Right cardiac atrium (tissue), 5 donors: ENCODE measurements around the gene IFIH1. TPM values are rescaled to one million over a fixed set of nuclear protein-coding genes. Genes with fewer than 3 reads are reported as not detected.

Experiments used
- ATAC-seq, 2 donors: fragments of 200-7000 bp; cut with Tn5 transposase; one replicate each; pipeline versions ENCODE4 v1.8.0 to v1.9.1; 2020; ENCODE audit warnings: moderate library complexity in 2 of 2, mild to moderate bottlenecking in 1 of 2
- DNase-seq, 3 donors: peaks; one replicate each; pipeline ENCODE4 v3.0.0-alpha.2; 2020
- H3K27ac ChIP-seq: one replicate; pipeline ENCODE4 v1.5.1; 2013; ENCODE audit warnings: mild to moderate bottlenecking, low read length, control low read depth, moderate library complexity
- H3K27me3 ChIP-seq: one replicate; pipeline ENCODE4 v1.6.1; 2013; ENCODE audit not compliant: control insufficient read depth, insufficient read depth
- H3K4me1 ChIP-seq: one replicate; pipeline ENCODE4 v1.6.1; 2013; ENCODE audit warnings: low read length; ENCODE audit not compliant: control insufficient read depth, insufficient read depth
- H3K4me3 ChIP-seq: one replicate; pipeline ENCODE4 v1.5.1; 2013; ENCODE audit warnings: low read length, control low read depth
- H3K9me3 ChIP-seq: one replicate; pipeline ENCODE4 v1.6.1; 2013; ENCODE audit warnings: low read length; ENCODE audit not compliant: control insufficient read depth
- WGBS: extraction: QIAGEN DNeasy Blood & Tissue Kit; methylation state at CpG from one replicate; pipeline ENCODE4 v1.1.7; 2013; 5-methylcytosine and 5-hydroxymethylcytosine counted together
- intact Hi-C, 4 donors: fragments of 100-400 bp; cut with DNase I; formaldehyde crosslinking; loops; one replicate each; pipeline versions ENCODE4 v1.11.0 to v1.14.0; 2022 to 2023
- polyA plus RNA-seq: library from polyadenylated mRNA; stranded (reverse); fragments of 200-250 nt; gene quantifications from one replicate; pipeline ENCODE4 v1.2.3, GENCODE V29; 2013
- total RNA-seq, 4 donors: library from RNA; stranded (reverse); fragmentation: NEBNext Ultra II Directional; extraction: Animal tissue kit (Norgen Biotek cat#: 25700); gene quantifications; one replicate each; pipeline ENCODE4 v1.2.1, GENCODE V29; 2021
- donor health status: healthy with polysubstance abuse.
- donor health status: DM: no; HTN: yes; CAD: no.
- donor health status: DM: no; HTN: no; CAD: no.
- donor health status: DM: no; HTN: yes; CAD: no; lungs with severe emphysema.
- donor health status: DM: yes; HTN: yes; CAD: no.

IFIH1 gene
- total and polyA plus RNA-seq, 5 donors, result 6.6 to 11.8 (median 10.0) TPM

DNA sequence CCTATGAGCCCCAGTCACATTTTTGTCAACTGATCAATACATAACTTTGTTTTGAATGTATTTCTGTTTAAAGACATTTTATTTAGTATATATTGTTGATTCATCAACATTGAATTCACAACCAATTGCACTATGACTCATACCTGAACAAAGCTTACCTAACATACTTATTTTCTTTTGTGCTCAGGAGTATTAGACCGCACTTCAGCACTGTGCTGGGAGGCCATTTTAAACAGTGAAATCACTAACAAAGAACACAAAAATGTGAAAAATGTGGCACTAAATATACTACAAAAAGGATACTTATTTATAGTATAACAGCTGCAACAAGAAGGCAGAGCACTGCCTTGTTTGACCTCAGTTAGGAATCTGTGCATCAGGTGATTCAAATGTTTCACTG lies 12.4 kb upstream of the IFIH1 start:
- intact Hi-C loops, result no loop called here
- WGBS, result 97% methylated on average over 1 of the region's 1 CpG
- DNase-seq (no peak), ATAC-seq (no peak)
- Histone ChIP-seq H3K4me3 (no peak overlapping the region), H3K9me3 (no peaks in the 10 kb centered on the region), H3K27me3 (no peaks in the 10 kb centered on the region), H3K27ac (no peak overlapping the region), H3K4me1 (no peaks in the 10 kb centered on the region)

GRCh38 chr2:162328424-162329157 lies 10.1 kb upstream of the IFIH1 start:
- WGBS, result 87% methylated on average over 12 of the region's 12 CpGs
- no peaks in the 10 kb centered on the region for H3K9me3 ChIP-seq
- ATAC-seq, result no peak

DNA sequence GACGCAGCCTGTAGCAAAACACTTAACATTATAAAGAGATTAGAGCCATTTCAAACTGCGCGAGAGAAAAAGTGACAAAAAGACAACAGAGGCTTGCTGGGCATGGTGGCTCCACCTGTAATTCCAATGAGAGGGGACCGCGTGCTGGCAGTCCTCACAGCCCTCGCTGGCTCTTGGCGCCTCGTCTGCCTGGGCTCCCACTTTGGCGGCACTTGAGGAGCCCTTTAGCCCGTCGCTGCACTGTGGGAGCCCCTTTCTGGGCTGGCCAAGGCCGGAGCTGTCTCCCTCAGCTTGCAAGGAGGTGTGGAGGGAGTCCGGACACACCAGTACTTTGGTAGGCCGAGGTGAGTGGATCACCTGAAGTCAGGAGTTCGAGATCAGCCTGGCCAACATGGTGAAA lies 9.3 kb upstream of the IFIH1 start:
- DNase-seq, result peak in 1 of 3 donors; percentile 38
- intact Hi-C loops, result no loop called here
- H3K9me3 ChIP-seq, result no peaks in the 10 kb centered on the region
- no peaks in the 10 kb centered on the region for H3K27me3 ChIP-seq
- no peaks in the 10 kb centered on the region for H3K4me1 ChIP-seq
- no peak overlapping the region for H3K4me3 ChIP-seq
- H3K27ac ChIP-seq, result no peak overlapping the region
- ATAC-seq, result no peak
- 95% methylated on average over 15 of the region's 15 CpGs for WGBS

More at GRCh38 chr2:162328424-162329157, 10.1 kb upstream of the IFIH1 start:
- Histone ChIP-seq H3K27ac (no peak overlapping the region), H3K4me3 (no peak overlapping the region), H3K27me3 (no peaks in the 10 kb centered on the region), H3K4me1 (no peaks in the 10 kb centered on the region)
- no peak for DNase-seq
- intact Hi-C loops, result no loop called here

- no peak for ATAC-seq
- H3K4me1 ChIP-seq, result no peaks in the 10 kb centered on the region
- DNase-seq, result no peak
- no peaks in the 10 kb centered on the region for H3K9me3 ChIP-seq
- intact Hi-C loops, result no loop called here
- no peak overlapping the region for H3K4me3 ChIP-seq
- 57% methylated on average over 5 of the region's 5 CpGs for WGBS
- no peak overlapping the region for H3K27ac ChIP-seq
- H3K27me3 ChIP-seq, result no peaks in the 10 kb centered on the region
Measured at GRCh38 chr2:162327134-162327769, 8.8 kb upstream of the IFIH1 start.

DNA sequence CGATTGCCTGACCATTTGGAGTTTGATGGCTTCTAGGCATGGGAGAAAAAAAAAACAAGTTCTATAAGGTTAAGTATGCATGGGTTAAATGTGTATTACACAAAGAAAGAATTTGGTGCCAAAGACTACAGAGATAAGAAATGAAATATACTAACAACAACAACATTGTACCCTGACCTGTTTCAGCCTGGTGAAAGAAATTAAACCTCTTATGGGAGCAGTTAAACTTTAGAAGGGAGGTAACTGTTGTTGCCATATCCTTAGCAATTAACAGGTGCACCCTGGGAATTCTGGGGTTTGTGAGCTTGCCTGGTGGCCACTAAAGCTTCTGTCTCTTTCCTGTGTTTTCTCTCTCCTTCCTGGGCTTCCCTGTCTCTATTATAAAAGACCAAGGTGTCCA lies 6.5 kb upstream of the IFIH1 start:
- Histone ChIP-seq H3K27me3 (no peaks in the 10 kb centered on the region), H3K27ac (no peak overlapping the region), H3K9me3 (no peaks in the 10 kb centered on the region), H3K4me1 (no peaks in the 10 kb centered on the region), H3K4me3 (no peak overlapping the region)
- intact Hi-C loops, result no loop called here
- ATAC-seq (no peak), DNase-seq (no peak)
- WGBS, result 93% methylated on average over 1 of the region's 1 CpG

DNA sequence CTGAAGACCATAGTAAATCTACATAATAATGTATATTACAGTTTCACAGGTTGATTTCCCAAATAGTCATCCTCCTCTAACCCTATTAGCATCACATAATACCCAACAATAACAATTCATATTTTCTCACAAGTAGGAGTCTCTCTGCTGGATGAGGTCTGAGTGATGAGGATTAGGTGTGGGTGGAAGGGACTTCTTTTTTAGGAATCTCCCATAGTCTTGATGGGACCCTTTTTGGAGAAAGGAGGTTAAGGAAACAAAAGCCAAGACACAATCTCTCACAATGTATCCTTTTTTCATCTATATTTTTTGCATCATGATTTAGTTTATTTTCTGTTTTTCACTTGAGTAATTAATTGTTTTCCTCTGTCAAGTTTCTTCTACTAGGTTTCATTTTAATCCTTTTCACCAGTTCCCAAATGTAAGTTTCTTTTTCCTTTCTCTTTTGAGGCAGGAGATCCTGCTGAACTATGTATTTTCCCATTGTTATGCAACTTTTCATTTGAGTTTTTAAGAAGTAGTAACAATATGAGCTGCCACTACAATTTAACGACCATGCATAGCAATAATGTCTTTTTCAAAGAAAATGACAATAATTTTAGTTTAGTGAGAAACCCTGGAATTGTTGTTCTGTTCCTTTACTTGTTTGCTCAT lies 2.5 kb upstream of the IFIH1 start:
- intact Hi-C loops, result no loop called here
- H3K9me3 ChIP-seq, result no peaks in the 10 kb centered on the region
- no peak overlapping the region for H3K27ac ChIP-seq
- no peaks in the 10 kb centered on the region for H3K4me1 ChIP-seq
- ATAC-seq (no peak), DNase-seq (no peak)
- WGBS, result 60% methylated on average over 1 of the region's 1 CpG
- no peak overlapping the region for H3K4me3 ChIP-seq
- H3K27me3 ChIP-seq, result no peaks in the 10 kb centered on the region

- Histone ChIP-seq H3K27ac (peak overlapping the region; percentile 76), H3K9me3 (no peaks in the 10 kb centered on the region), H3K4me1 (no peaks in the 10 kb centered on the region), H3K4me3 (peak overlapping the region; percentile 85), H3K27me3 (no peaks in the 10 kb centered on the region)
- intact Hi-C loops, result no loop called here
- 20% methylated on average over 16 of the region's 16 CpGs for WGBS
- ATAC-seq (peak; percentile 37 to 39), DNase-seq (peak; percentile 17 to 50 (median 44))
Measured at GRCh38 chr2:162317861-162318327, 590 bp downstream of the IFIH1 start.

DNA sequence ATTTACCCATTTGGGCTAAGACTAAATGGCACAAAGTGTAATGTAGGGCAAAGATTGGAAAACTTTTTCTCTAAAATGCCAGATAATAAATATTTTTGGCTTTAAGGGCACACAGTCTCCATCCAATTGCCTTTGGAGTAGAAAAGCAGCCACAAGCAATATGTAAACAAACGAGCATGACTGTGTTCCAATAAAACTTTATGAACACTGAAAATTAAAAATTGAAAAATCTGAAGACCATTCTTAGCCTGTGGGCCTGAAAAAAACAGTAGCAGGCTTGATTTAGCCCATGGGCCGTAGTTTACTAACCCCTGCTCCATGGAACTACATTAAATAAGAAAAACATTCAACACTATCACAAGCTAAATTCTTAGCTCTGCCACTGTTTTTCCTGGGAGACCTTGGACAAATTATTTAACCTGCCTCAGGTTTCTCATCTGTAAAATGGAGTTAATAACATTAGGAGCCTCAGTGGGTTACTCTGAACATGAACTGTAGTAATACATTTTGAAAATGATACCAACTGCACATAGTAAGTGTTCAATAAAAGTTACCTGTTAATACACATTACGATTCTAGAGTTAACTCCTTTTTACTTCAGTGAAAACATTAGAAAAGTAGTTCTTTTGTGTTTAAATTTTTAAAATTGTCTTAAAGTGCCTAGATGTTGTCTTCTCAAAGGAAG lies 1.3 kb downstream of the IFIH1 start:
- Histone ChIP-seq H3K27ac (no peak overlapping the region), H3K4me3 (peak overlapping the region; percentile 85), H3K27me3 (no peaks in the 10 kb centered on the region), H3K9me3 (no peaks in the 10 kb centered on the region), H3K4me1 (no peaks in the 10 kb centered on the region)
- no peak for ATAC-seq
- DNase-seq, result no peak
- WGBS, result 71% methylated on average over 3 of the region's 3 CpGs
- intact Hi-C loops, result no loop called here

- no peaks in the 10 kb centered on the region for H3K4me1 ChIP-seq
Measured at GRCh38 chr2:162316590-162316989, 1.9 kb downstream of the IFIH1 start.

DNA sequence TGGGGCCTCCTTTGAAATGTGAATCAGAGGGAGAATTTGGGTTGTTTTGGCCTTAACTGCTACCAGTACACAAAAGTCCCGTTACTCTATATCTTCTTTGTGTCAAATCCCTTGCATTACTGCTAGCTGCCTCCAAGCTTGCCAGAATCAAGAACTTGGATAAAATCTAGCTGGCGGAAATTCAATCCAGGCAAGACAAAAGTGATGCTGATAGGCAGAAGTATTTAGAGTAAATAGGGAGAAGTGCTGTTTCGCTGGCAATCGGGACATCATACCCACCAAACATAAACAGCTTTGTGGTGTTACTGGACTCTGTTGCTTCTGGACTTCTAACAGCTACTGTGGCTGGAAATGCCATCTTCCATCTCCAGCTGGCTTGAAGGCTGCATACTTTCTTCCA lies 2.5 kb downstream of the IFIH1 start:
- no peaks in the 10 kb centered on the region for H3K4me1 ChIP-seq
- peak overlapping the region; percentile 85 for H3K4me3 ChIP-seq
- intact Hi-C loops, result no loop called here
- H3K27me3 ChIP-seq, result no peaks in the 10 kb centered on the region
- H3K9me3 ChIP-seq, result no peaks in the 10 kb centered on the region
- no peak overlapping the region for H3K27ac ChIP-seq
- ATAC-seq, result no peak
- 61% methylated on average over 4 of the region's 4 CpGs for WGBS
- no peak for DNase-seq

More at GRCh38 chr2:162316590-162316989, 1.9 kb downstream of the IFIH1 start:
- DNase-seq (no peak), ATAC-seq (no peak)
- H3K27me3 ChIP-seq, result no peaks in the 10 kb centered on the region
- H3K4me3 ChIP-seq, result peak overlapping the region; percentile 85
- intact Hi-C loops, result no loop called here
- H3K27ac ChIP-seq, result no peak overlapping the region
- 74% methylated on average over 2 of the region's 2 CpGs for whole genome bisulfite sequencing
- no peaks in the 10 kb centered on the region for H3K9me3 ChIP-seq

- Histone ChIP-seq H3K4me3 (no peak overlapping the region), H3K9me3 (no peaks in the 10 kb centered on the region), H3K27me3 (no peaks in the 10 kb centered on the region), H3K27ac (no peak overlapping the region), H3K4me1 (no peaks in the 10 kb centered on the region)
- 81% methylated on average over 1 of the region's 1 CpG for WGBS
- ATAC-seq (no peak), DNase-seq (no peak)
- intact Hi-C loops, result no loop called here
Measured at GRCh38 chr2:162312853-162313252, 5.6 kb downstream of the IFIH1 start.
